Lung (tissue), 12 donors: ENCODE measurements around the gene NINJ1. TPM values are rescaled to one million over a fixed set of nuclear protein-coding genes. Genes with fewer than 3 reads are reported as not detected.
A peak's percentile ranks its signal among the peaks of the same experiment; 100 is the strongest.

Source experiments
- ATAC-seq: fragments of 200-7000 bp; cut with Tn5 transposase; one replicate; pipeline ENCODE4 v1.9.1; 2020; ENCODE audit warnings: moderate number of reproducible peaks; ENCODE audit not compliant: insufficient read depth, low FRiP score
- DNase-seq, 3 donors: peaks; one replicate each; pipeline ENCODE4 v3.0.0-alpha.2; 2013 to 2017
- H3K27ac ChIP-seq, 2 donors: one replicate each; pipeline ENCODE4 v1.5.1; 2013; ENCODE audit warnings: mild to moderate bottlenecking in 2 of 2, moderate library complexity in 2 of 2, control low read depth in 1 of 2, inconsistent platforms in 1 of 2, low read depth in 1 of 2, low read length in 1 of 2
- H3K27me3 ChIP-seq, 3 donors: one replicate each; pipeline ENCODE4 v1.5.1; 2013; ENCODE audit warnings: low read length in 2 of 3; ENCODE audit not compliant: control insufficient read depth in 3 of 3, insufficient read depth in 3 of 3
- H3K36me3 ChIP-seq, 4 donors: one replicate each; pipeline ENCODE4 v1.5.1; 2013; ENCODE audit warnings: low read length in 4 of 4, mild to moderate bottlenecking in 1 of 4, moderate library complexity in 1 of 4; ENCODE audit not compliant: control insufficient read depth in 4 of 4, insufficient read depth in 4 of 4
- H3K4me1 ChIP-seq, 5 donors: one replicate each; pipeline ENCODE4 v1.5.1; 2013; ENCODE audit warnings: low read length in 5 of 5, mild to moderate bottlenecking in 2 of 5, moderate library complexity in 1 of 5; ENCODE audit not compliant: control insufficient read depth in 5 of 5, insufficient read depth in 5 of 5
- H3K4me3 ChIP-seq: one replicate; pipeline ENCODE4 v1.5.1; 2013; ENCODE audit warnings: mild to moderate bottlenecking, control low read depth, moderate library complexity
- H3K9ac ChIP-seq, 2 donors: one replicate each; pipeline ENCODE4 v1.5.1; 2013; ENCODE audit warnings: low read length in 2 of 2, control low read depth in 1 of 2; ENCODE audit not compliant: insufficient read depth in 1 of 2
- H3K9me3 ChIP-seq, 4 donors: one replicate each; pipeline ENCODE4 v1.5.1; 2013; ENCODE audit warnings: low read length in 3 of 4, mild to moderate bottlenecking in 1 of 4, moderate library complexity in 1 of 4; ENCODE audit not compliant: control insufficient read depth in 4 of 4, insufficient read depth in 3 of 4
- WGBS, 2 donors: extraction: QIAGEN DNeasy Blood & Tissue Kit; methylation state at CpG; one replicate each; pipeline ENCODE4 v1.1.7; 2013; 5-methylcytosine and 5-hydroxymethylcytosine counted together
- polyA plus RNA-seq, 2 donors: library from polyadenylated mRNA; stranded (reverse); fragments of 200-250 nt; gene quantifications; one replicate each; pipeline ENCODE4 v1.2.1, GENCODE V29; 2013
- total RNA-seq, 2 donors: library from RNA; depleted of rRNA in 1 of 2; stranded (reverse); fragments of >200 nt in 1 of 2; gene quantifications; one replicate each; pipeline ENCODE4 v1.2.1, GENCODE V29; 2014 to 2021
- TF ChIP-seq, protein P1 (sequence below): IDR thresholded peaks from 2 replicates; pipeline ENCODE4 v1.5.1; 2012; ENCODE audit warnings: mild to moderate bottlenecking; ENCODE audit errors: control extremely low read depth, extremely low read depth
- donor health status: control.
- donor health status: control.
- donor health status: Bipolar disorder and iron deficiency.
- donor health status: healthy.
- donor health status: DM: yes; HTN: yes; CAD: no.

The NINJ1 gene
- total and polyA plus RNA-seq, 4 donors = 44.3 to 324 (median 50.5) TPM

DNA sequence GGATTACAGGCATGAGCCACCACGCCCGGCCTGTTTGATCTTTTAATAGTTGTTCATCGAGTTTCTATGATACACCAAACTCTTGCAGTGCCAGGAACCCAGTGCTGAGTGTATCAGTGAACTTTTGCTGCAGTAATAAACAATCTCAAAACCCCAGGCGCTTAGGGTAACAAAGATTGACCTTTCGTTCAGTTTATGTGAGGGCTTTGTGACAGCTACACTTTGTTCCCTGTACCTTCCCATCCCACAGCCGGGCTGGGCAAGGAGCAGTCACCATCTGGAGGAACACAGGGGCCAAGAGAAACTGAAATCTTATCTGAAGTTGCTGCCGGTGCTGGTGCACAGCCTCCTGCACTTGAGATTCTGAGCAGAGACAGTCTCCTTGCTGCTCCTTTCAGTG is 32.6 kb upstream of the NINJ1 start:
- TF ChIP-seq, protein P1, sequence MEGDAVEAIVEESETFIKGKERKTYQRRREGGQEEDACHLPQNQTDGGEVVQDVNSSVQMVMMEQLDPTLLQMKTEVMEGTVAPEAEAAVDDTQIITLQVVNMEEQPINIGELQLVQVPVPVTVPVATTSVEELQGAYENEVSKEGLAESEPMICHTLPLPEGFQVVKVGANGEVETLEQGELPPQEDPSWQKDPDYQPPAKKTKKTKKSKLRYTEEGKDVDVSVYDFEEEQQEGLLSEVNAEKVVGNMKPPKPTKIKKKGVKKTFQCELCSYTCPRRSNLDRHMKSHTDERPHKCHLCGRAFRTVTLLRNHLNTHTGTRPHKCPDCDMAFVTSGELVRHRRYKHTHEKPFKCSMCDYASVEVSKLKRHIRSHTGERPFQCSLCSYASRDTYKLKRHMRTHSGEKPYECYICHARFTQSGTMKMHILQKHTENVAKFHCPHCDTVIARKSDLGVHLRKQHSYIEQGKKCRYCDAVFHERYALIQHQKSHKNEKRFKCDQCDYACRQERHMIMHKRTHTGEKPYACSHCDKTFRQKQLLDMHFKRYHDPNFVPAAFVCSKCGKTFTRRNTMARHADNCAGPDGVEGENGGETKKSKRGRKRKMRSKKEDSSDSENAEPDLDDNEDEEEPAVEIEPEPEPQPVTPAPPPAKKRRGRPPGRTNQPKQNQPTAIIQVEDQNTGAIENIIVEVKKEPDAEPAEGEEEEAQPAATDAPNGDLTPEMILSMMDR = no peak
- no peaks in the 10 kb centered on the region for H3K36me3 ChIP-seq
- no peaks in the 10 kb centered on the region for H3K9me3 ChIP-seq
- 81 to 85% methylated on average over 7 of the region's 7 CpGs for WGBS, 2 donors
- H3K27me3 ChIP-seq = no peaks in the 10 kb centered on the region
- no peak for ATAC-seq
- no peak overlapping the region for H3K9ac ChIP-seq
- H3K4me1 ChIP-seq = peaks cover 2 to 16% (median 5%) of the 10 kb centered on the region in 5 donors
- no peak overlapping the region for H3K4me3 ChIP-seq
- DNase-seq = no peak
- H3K27ac ChIP-seq = no peak overlapping the region

DNA sequence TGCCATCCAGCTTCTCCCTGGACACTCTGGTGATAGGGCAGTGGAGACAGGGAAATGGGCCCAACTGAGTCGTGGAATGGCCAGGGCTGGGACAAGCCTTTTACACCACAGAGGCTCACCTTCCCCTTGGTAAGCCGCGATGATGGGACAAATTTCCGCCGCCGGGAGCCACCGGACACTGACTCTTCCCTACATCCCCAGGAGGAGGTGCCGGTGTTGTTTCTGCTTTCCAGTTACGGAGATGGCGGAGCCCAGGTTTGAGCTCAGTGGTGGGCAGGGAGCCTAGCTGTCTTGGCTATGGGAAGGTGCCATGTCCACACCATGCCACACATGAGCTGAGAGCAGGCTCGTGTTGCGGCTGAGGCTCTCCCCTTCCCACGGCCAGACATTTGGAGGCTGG is 30.0 kb upstream of the NINJ1 start:
- no peak overlapping the region for H3K27ac ChIP-seq
- DNase-seq (no peak), ATAC-seq (no peak)
- no peaks in the 10 kb centered on the region for H3K36me3 ChIP-seq
- WGBS, 2 donors = 81 to 97% methylated on average over 12 to 13 of the region's 13 CpGs
- H3K9me3 ChIP-seq = no peaks in the 10 kb centered on the region
- no peak overlapping the region for H3K4me3 ChIP-seq
- no peaks in the 10 kb centered on the region for H3K27me3 ChIP-seq
- TF ChIP-seq, protein P1 = no peak
- peaks cover 2 to 25% (median 6%) of the 10 kb centered on the region in 5 donors for H3K4me1 ChIP-seq
- H3K9ac ChIP-seq = no peak overlapping the region

DNA sequence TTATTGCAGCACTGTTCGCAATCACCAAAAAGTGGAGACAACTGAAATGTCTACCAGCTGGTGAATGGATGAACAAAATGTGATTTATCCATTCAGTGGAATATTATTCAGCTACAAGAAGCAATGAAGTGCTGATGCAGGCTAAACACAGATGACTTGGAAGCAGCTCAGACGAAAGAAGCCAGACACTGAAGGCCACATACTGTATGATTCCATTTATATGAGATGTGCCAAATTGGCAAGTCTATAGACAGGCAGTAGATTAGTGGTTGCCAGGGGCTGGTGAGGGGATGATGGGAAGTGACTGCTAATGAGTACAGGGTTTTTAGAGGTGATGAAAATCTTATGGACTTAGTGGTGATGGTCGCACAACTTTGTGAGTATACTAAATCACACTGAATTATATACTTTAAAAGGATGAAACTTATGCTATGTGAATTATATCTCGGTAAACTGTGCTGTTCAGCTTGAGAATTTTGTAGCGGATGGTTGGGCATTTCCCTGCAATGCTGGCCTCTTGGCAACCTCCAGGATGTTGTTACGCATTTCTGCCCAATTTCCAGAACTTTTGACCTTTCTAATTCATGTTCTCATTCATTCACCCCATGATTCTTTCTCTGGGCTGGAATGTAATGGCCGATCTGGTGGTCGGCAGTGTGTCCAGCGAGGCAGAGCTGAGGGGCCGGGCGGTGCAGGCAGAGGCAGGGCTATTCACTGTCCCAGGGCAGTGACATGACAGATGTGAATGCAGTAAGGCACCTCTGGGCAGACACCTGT is 27.9 kb upstream of the NINJ1 start:
- no peak for ATAC-seq
- TF ChIP-seq, protein P1 = no peak
- H3K36me3 ChIP-seq = no peaks in the 10 kb centered on the region
- H3K4me3 ChIP-seq = no peak overlapping the region
- peaks cover 0 to 20% (median 5%) of the 10 kb centered on the region in 5 donors for H3K4me1 ChIP-seq
- H3K27me3 ChIP-seq = no peaks in the 10 kb centered on the region
- peak; percentile 78 to 98 (median 93) for DNase-seq
- H3K27ac ChIP-seq = no peak overlapping the region
- no peaks in the 10 kb centered on the region for H3K9me3 ChIP-seq
- WGBS, 2 donors = 72 to 76% methylated on average over 11 of the region's 11 CpGs
- H3K9ac ChIP-seq = no peak overlapping the region
